ENCODE results near the gene OCIAD1.
"Not testable (repeated sequence)": the region's sequence is repeated elsewhere in the genome, so short reads cannot be mapped to it uniquely, and the experiment has no call there.

OCIAD1 gene

GRCh38 chr4:48792348-48793006 lies 38.4 kb upstream of the OCIAD1 start:
- TF ChIP-seq ZFX (IDR thresholded peaks at IDR 0.05; ENCODE audit: borderline replicate concordance), result no peak
- no peak overlapping the region for H3K27ac ChIP-seq

- TF ChIP-seq ZFX (IDR thresholded peaks at IDR 0.05; ENCODE audit: borderline replicate concordance) (no peak), CTCF (IDR thresholded peaks at IDR 0.05) (no peak)
- H3K27ac ChIP-seq, result no peak overlapping the region
Measured at GRCh38 chr4:48795108-48795507, 35.8 kb upstream of the OCIAD1 start.

- no peak for TF ChIP-seq ZFX (IDR thresholded peaks at IDR 0.05; ENCODE audit: borderline replicate concordance)
- TF ChIP-seq CTCF (IDR thresholded peaks at IDR 0.05), result no peak
- no peak overlapping the region for H3K27ac ChIP-seq
Measured at GRCh38 chr4:48796191-48796926, 34.5 kb upstream of the OCIAD1 start.

GRCh38 chr4:48796927-48797679 lies 33.8 kb upstream of the OCIAD1 start:
- no peak overlapping the region for H3K27ac ChIP-seq
- TF ChIP-seq ZFX (IDR thresholded peaks at IDR 0.05; ENCODE audit: borderline replicate concordance) (no peak), CTCF (IDR thresholded peaks at IDR 0.05) (no peak)

GRCh38 chr4:48798117-48798516 lies 32.8 kb upstream of the OCIAD1 start:
- no peak for TF ChIP-seq CTCF (IDR thresholded peaks at IDR 0.05)
- no peak for TF ChIP-seq ZFX (IDR thresholded peaks at IDR 0.05; ENCODE audit: borderline replicate concordance)

GRCh38 chr4:48799157-48799556 lies 31.7 kb upstream of the OCIAD1 start:
- no peak overlapping the region for H3K27ac ChIP-seq
- TF ChIP-seq ZFX (IDR thresholded peaks at IDR 0.05; ENCODE audit: borderline replicate concordance) (no peak), CTCF (IDR thresholded peaks at IDR 0.05) (no peak)

More at GRCh38 chr4:48798117-48798516, 32.8 kb upstream of the OCIAD1 start:
- H3K27ac ChIP-seq, result no peak overlapping the region

GRCh38 chr4:48800155-48800554 lies 30.7 kb upstream of the OCIAD1 start:
- H3K27ac ChIP-seq, result not testable (repeated sequence)

Measured in 22Rv1 (cell line).